GM12891 (cell line): ENCODE data around the gene FBXO27.

Experiments
- DNase-seq: peaks from one replicate; pipeline ENCODE4 v3.0.0; 2011; ENCODE audit warnings: low spot score; ENCODE audit not compliant: insufficient read length
- FAIRE-seq: peaks from 2 replicates; lab custom pipeline; 2011; peaks lifted over from hg19 to GRCh38; lab: Jason Lieb, UNC
- PAX5 ChIP-seq: IDR thresholded peaks from 2 replicates; pipeline ENCODE4 v1.6.1; 2011; ENCODE audit warnings: low read length, moderate library complexity, mild to moderate bottlenecking; ENCODE audit not compliant: insufficient read depth, severe bottlenecking
- POLR2A ChIP-seq: IDR thresholded peaks from 2 replicates; pipeline ENCODE4 v1.6.1; 2011; ENCODE audit warnings: low read depth, low read length, control low read depth
- POLR2AphosphoS5 ChIP-seq: IDR thresholded peaks from 2 replicates; pipeline ENCODE4 v1.6.1; 2011; ENCODE audit warnings: low read depth, low read length, control low read depth
- POU2F2 ChIP-seq: IDR thresholded peaks from 2 replicates; pipeline ENCODE4 v1.6.1; 2011; ENCODE audit warnings: low read depth, mild to moderate bottlenecking, control low read depth, low read length, moderate library complexity
- SPI1 ChIP-seq: IDR thresholded peaks from 2 replicates; pipeline ENCODE4 v1.6.1; 2011; ENCODE audit warnings: low read depth, low read length, control low read depth
- TAF1 ChIP-seq: IDR thresholded peaks from 2 replicates; pipeline ENCODE4 v1.6.1; 2011; ENCODE audit warnings: low read depth, low read length, control low read depth

Gene FBXO27

GRCh38 chr19:39047073-39047472 lies 14.7 kb upstream of the FBXO27 start:
- no peak for DNase-seq
- TF ChIP-seq POLR2AphosphoS5 = no peak
- TF ChIP-seq PAX5 = no peak
- TF ChIP-seq TAF1 = no peak
- no peak for TF ChIP-seq SPI1
- no peak for TF ChIP-seq POU2F2
- TF ChIP-seq POLR2A = no peak
- no peak for FAIRE-seq

- FAIRE-seq (no peak), DNase-seq (no peak)
- TF ChIP-seq TAF1 (no peak), SPI1 (no peak), POLR2AphosphoS5 (no peak), POU2F2 (no peak), PAX5 (no peak), POLR2A (no peak)
These were observed 13.9 kb upstream of the FBXO27 start for GRCh38 chr19:39046037-39046821.

GRCh38 chr19:39045506-39045905 lies 13.2 kb upstream of the FBXO27 start:
- FAIRE-seq = no peak
- TF ChIP-seq PAX5 = no peak
- no peak for DNase-seq

- no peak for TF ChIP-seq POLR2A
- no peak for TF ChIP-seq TAF1
- TF ChIP-seq POU2F2 = no peak
- no peak for TF ChIP-seq SPI1
- TF ChIP-seq POLR2AphosphoS5 = no peak
- TF ChIP-seq PAX5 = no peak
- FAIRE-seq = no peak
- DNase-seq = no peak
These were observed 5.7 kb upstream of the FBXO27 start for GRCh38 chr19:39038098-39038497.

GRCh38 chr19:39037194-39037593 lies 4.8 kb upstream of the FBXO27 start:
- TF ChIP-seq POLR2A (no peak), SPI1 (no peak), TAF1 (no peak), POU2F2 (no peak), PAX5 (no peak), POLR2AphosphoS5 (no peak)
- no peak for DNase-seq
- no peak for FAIRE-seq

GRCh38 chr19:39036581-39036980 lies 4.2 kb upstream of the FBXO27 start:
- FAIRE-seq (no peak), DNase-seq (no peak)
- no peak for TF ChIP-seq POLR2A
- TF ChIP-seq TAF1 = no peak
- no peak for TF ChIP-seq POU2F2
- no peak for TF ChIP-seq POLR2AphosphoS5
- TF ChIP-seq PAX5 = no peak
- no peak for TF ChIP-seq SPI1

GRCh38 chr19:39031368-39032062 lies 834 bp downstream of the FBXO27 start:
- DNase-seq = peak; percentile 71
- TF ChIP-seq POLR2AphosphoS5 (no peak), PAX5 (no peak), POU2F2 (no peak), POLR2A (no peak), TAF1 (no peak), SPI1 (no peak)
- FAIRE-seq = peak; percentile 90

GRCh38 chr19:39030854-39031367 lies 1.4 kb downstream of the FBXO27 start:
- TF ChIP-seq TAF1 (no peak), POLR2A (no peak), POU2F2 (no peak), PAX5 (no peak), SPI1 (no peak), POLR2AphosphoS5 (no peak)
- peak; percentile 52 for FAIRE-seq
- DNase-seq = no peak

GRCh38 chr19:39024875-39025641 lies 7.3 kb downstream of the FBXO27 start:
- FAIRE-seq = no peak
- TF ChIP-seq TAF1 (no peak), SPI1 (no peak)

GRCh38 chr19:39021063-39021462 lies 11.3 kb downstream of the FBXO27 start:
- FAIRE-seq (peak; percentile 20), DNase-seq (no peak)
- TF ChIP-seq SPI1 (peak; percentile 93), POU2F2 (no peak), PAX5 (no peak)

More at GRCh38 chr19:39024875-39025641, 7.3 kb downstream of the FBXO27 start:
- no peak for DNase-seq
